Esophagus mucosa (tissue), 1 donor: Measurements from ENCODE around the gene CLDN8. TPM values are rescaled to one million over a fixed set of nuclear protein-coding genes. Genes with fewer than 3 reads are reported as not detected.
A peak's percentile ranks its signal among the peaks of the same experiment; 100 is the strongest.

Experiments
- ATAC-seq: fragments of 200-7000 bp; cut with Tn5 transposase; one replicate; pipeline ENCODE4 v1.9.1; 2020
- total RNA-seq: library from RNA; stranded (reverse); gene quantifications from one replicate; pipeline ENCODE4 v1.2.4, GENCODE V29; 2023
- donor health status: DM: yes; HTN: yes; CAD: no.

CLDN8 gene
- total RNA-seq, 1 donor from 2014 or later, result 1.6 TPM

- ATAC-seq, result no peak
Observed at GRCh38 chr21:30200000-30200399, 15.9 kb downstream of the CLDN8 start.

DNA sequence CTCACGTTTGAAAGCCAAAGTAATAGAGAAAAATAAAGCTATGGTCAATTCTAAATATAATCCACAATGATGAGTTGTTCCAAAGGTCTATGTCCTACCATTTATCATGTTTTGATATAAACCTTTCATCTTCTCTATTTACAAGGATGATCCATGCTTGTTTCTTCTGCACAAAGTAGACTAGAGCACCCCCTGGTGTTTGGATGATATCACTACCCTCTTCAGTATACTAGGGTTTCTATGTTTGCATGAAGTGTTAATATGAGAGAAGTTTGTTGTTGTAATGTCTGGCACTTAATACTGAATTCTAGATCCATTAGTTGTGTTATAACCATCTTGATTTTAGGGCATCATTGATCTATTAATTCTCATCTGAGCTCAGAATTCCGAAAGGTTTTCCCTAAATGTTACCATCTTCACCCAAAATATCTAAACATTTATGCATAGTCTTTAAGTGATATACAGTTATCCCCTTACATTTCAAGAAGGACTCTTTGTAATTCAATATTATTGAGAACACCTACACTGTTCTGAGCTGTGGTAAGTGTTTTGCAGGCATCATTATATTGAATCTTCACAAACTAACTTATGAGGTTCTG lies 21.1 kb downstream of the CLDN8 start:
- ATAC-seq, result peak; percentile 86

DNA sequence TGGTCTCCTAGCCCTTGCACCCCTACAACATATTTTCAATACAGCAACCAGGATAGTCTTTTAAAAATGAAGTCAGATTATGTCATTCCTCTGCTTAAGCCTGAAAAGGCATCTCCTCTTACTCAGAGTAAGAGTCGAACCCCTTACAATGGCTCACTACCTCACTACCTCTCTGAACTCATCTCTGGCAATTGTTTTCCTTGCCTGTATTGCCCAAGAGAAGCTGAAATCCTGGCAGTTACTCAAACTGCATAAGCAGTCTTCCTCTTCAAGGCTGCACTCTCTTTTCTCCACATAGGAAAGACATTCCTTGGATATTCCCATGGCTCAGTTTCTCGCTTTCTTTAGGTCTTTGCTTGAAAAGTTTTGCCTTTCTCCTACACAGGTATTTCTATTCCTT lies 22.7 kb downstream of the CLDN8 start:
- ATAC-seq, result no peak

- ATAC-seq, result no peak
Observed at GRCh38 chr21:30190554-30190953, 25.3 kb downstream of the CLDN8 start.

DNA sequence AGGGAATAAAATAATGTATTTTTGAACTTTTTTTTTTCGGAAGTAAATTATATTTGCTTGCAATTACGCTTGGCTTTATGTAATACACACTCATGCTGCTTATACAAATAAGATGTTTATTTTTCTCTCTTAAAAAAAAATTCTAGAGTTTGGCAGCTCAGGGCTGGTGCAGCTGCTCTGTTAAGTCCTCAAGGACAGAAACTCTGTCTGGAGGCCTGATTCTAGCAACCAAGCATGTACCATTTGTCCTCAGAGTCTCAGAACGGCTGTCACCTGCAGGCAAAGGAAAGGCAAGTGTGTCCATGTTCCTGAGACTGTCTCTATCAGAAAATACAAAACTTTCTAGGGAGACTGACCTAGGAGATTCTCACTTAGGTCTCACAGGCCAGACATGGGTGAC lies 26.1 kb downstream of the CLDN8 start:
- no peak for ATAC-seq

DNA sequence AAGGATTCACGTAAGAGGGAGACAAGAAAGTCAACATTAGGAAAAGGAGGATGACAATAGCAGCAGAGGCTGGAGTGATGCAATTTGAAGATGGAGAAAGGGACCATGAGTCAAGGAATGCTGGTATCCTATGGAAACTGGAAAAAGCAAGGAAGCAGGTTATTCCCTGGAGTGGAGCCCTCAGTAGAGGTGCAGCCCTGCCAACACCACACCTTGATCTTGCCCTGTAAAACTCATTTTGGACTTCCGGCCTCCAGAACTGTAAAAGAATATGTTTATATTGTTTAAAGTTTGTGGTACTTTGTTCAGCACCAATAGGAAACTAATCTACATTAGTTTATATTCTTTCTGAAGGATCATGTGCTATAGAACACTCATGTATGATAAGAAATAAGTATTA lies 29.7 kb downstream of the CLDN8 start:
- no peak for ATAC-seq

DNA sequence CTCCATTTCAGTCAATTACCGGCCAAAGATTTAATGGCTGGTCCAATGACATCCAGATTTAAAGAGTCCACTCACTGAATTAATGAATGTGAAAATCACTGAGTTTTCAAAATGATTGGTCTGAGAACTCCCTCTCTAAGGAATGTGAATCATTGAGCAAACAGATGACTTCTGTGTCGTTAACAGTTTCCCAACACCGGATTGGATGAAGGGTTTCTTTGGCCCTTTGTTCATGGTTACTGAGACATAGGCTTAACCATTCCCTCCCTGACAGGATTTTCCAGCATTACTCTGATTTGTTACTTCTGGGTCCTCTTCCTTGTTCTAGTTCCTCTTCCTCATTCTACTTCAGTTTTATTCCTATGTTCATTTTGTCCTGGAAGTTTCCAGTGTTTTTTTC lies 47.8 kb downstream of the CLDN8 start:
- ATAC-seq, result peak; percentile 75

- peak; percentile 71 for ATAC-seq
Observed at GRCh38 chr21:30166705-30167104, 49.2 kb downstream of the CLDN8 start, which contains the start of gene CLDN17. Gene CLDN17, minus strand, starts transcription at chr21:30166805. Its CDS starts 188 bp downstream, at chr21:30166617.

DNA sequence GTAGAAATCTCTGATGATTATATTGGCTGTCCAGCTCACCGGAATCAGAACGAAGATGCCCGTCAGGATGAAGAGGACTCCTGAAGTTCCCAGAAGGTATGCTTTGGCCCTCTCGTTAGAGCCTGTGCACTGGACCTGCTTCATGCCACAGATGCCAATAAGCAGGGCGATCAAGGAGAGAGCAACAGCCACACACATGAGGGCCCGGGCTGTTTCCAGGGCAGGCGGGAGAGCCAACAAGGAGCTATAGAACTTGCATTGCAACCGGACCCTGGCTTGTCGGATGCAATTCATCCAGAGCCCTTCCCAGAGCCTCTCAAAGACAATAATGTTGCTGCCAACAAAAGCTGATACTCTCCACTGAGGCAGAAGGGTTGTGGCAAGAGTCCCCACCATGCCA lies 49.7 kb downstream of the CLDN8 start:
- ATAC-seq, result no peak

GRCh38 chr21:30164796-30165195 lies 51.1 kb downstream of the CLDN8 start:
- ATAC-seq, result peak; percentile 71

Other genes starting within 250 kb of the CLDN8 start
- 1.8 TPM for gene CLDN17, start 49.3 kb downstream of the CLDN8 start, total RNA-seq
- gene KRTAP24-1, start 66.9 kb upstream of the CLDN8 start, total RNA-seq, result not detected
- gene KRTAP25-1, start 73.4 kb upstream of the CLDN8 start, total RNA-seq, result not detected
- not detected for gene KRTAP26-1, start 104.2 kb upstream of the CLDN8 start, total RNA-seq
- gene KRTAP27-1, start 121.6 kb upstream of the CLDN8 start, total RNA-seq, result not detected
- gene KRTAP23-1, start 132.5 kb upstream of the CLDN8 start, total RNA-seq, result not detected
- gene KRTAP13-2, start 156.2 kb upstream of the CLDN8 start, total RNA-seq, result not detected
- not detected for gene KRTAP13-1, start 179.9 kb upstream of the CLDN8 start, total RNA-seq
- gene KRTAP13-3, start 209.8 kb upstream of the CLDN8 start, total RNA-seq, result not detected
- gene KRTAP13-4, start 214.1 kb upstream of the CLDN8 start, total RNA-seq, result not detected
- not detected for gene KRTAP15-1, start 224.2 kb upstream of the CLDN8 start, total RNA-seq